A673 (cell line): ENCODE data around the gene FHL1. TPM values are rescaled to one million over a fixed set of nuclear protein-coding genes. Genes with fewer than 3 reads are reported as not detected.

Experiments used
- BruUV-seq: library from RNA; stranded (reverse); fragments of 400-500 nt; replicated peaks from 2 replicates; lab custom pipeline; 2021; lab: Mats Ljungman, UMichigan
- CTCF ChIA-PET: fragments of 300-600 bp; sonication (Branson Sonifier 250); formaldehyde crosslinking; loops from one replicate; lab custom pipeline; 2022; ENCODE audit warnings: antibody characterized with exemption; lab: Charles Lee
- POLR2A ChIA-PET: fragments of 300-600 bp; sonication (Branson Sonifier 250); formaldehyde crosslinking; loops from one replicate; lab custom pipeline; 2022; ENCODE audit warnings: antibody characterized with exemption; ENCODE audit not compliant: low non-redundant PET; lab: Charles Lee
- DNase-seq: peaks from one replicate; pipeline ENCODE4 v3.0.0-alpha.2; 2015; ENCODE audit warnings: low spot score
- H3K27ac ChIP-seq: fragments of 200-600 bp; sonication (generic); 2 replicates; pipeline ENCODE4 v1.5.1; 2016; ENCODE audit warnings: mixed run types, low read depth, mild to moderate bottlenecking, mixed read lengths, antibody characterized with exemption, low read length; ENCODE audit not compliant: poor library complexity, severe bottlenecking
- H3K27me3 ChIP-seq: fragments of 200-600 bp; sonication (generic); replicated peaks from 2 replicates; pipeline ENCODE4 v1.6.1; 2017; ENCODE audit warnings: mixed run types, low read depth, mild to moderate bottlenecking, mixed read lengths, antibody characterized with exemption, low read length; ENCODE audit not compliant: insufficient read depth, poor library complexity
- H3K36me3 ChIP-seq: fragments of 200-600 bp; sonication (generic); 2 replicates; pipeline ENCODE4 v1.6.1; 2016; ENCODE audit warnings: mixed run types, mild to moderate bottlenecking, mixed read lengths, antibody characterized with exemption, low read length; ENCODE audit not compliant: insufficient read depth, poor library complexity, severe bottlenecking
- H3K4me1 ChIP-seq: fragments of 200-600 bp; sonication (generic); 2 replicates; pipeline ENCODE4 v1.6.1; 2017; ENCODE audit warnings: mixed run types, mild to moderate bottlenecking, mixed read lengths, antibody characterized with exemption, low read length; ENCODE audit not compliant: insufficient read depth, poor library complexity, severe bottlenecking
- H3K4me3 ChIP-seq: fragments of 200-600 bp; sonication (generic); 2 replicates; pipeline ENCODE4 v1.5.1; 2016; ENCODE audit warnings: low read depth, mixed run types, mild to moderate bottlenecking, mixed read lengths, low read length; ENCODE audit not compliant: poor library complexity, severe bottlenecking
- H3K9me3 ChIP-seq: fragments of 200-600 bp; sonication (generic); 2 replicates; pipeline ENCODE4 v1.6.1; 2016; ENCODE audit warnings: mixed run types, low read depth, mild to moderate bottlenecking, mixed read lengths, antibody characterized with exemption, low read length; ENCODE audit not compliant: poor library complexity, severe bottlenecking
- EZH2 ChIP-seq: fragments of 200-600 bp; sonication (generic); IDR thresholded peaks from 2 replicates; pipeline ENCODE4 v1.6.1; 2017; ENCODE audit warnings: borderline replicate concordance, low read depth, mild to moderate bottlenecking, mixed read lengths, antibody characterized with exemption, low read length; ENCODE audit not compliant: poor library complexity, severe bottlenecking
- intact Hi-C: fragments of 100-400 bp; cut with micrococcal nuclease; formaldehyde crosslinking; loops from one replicate; pipeline ENCODE4 v1.10.0; 2022; ENCODE audit not compliant: unreplicated experiment
- total RNA-seq: library from RNA; stranded (reverse); gene quantifications from 2 replicates; pipeline ENCODE4 v1.2.3, GENCODE V29; 2021
- TF ChIP-seq, protein P1 (sequence below): fragments of 300-800, 200-600 bp; sonication (generic); conservative IDR thresholded peaks from 2 replicates; pipeline ENCODE4 v1.5.1; 2017; ENCODE audit warnings: low read depth, mild to moderate bottlenecking, antibody characterized with exemption, low read length, moderate library complexity, mixed read lengths

Gene FHL1
- total RNA-seq, 1 experiment from 2014 or later, result 14.9 TPM

DNA sequence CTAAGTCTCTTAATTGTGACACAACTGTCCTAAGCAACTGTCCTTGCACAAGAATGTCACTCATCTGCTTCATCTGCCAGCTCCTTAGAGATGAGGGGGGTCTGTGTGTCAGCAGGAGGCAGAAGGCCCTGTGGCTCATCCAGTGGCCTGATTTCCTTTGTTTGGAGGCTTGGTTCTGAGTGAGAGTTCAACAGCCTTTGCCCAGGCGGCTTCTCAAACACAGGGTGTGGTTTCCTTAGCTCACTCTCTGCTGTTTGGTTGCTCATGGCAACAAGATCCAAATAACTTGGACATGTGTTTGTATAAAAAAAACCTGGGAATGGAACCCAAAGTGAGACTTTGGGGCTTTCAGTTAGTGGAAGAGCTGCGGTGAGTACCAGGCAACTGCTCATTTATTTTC, 57.2 kb downstream of the FHL1 start:
- Histone ChIP-seq H3K27ac (no peak overlapping the region), H3K36me3 (no peaks in the 10 kb centered on the region), H3K4me3 (no peak overlapping the region), H3K27me3 (peaks cover 3% of the 10 kb centered on the region), H3K4me1 (peaks cover 9% of the 10 kb centered on the region), H3K9me3 (no peaks in the 10 kb centered on the region)
- TF ChIP-seq EZH2, result no peak
- TF ChIP-seq, protein P1, sequence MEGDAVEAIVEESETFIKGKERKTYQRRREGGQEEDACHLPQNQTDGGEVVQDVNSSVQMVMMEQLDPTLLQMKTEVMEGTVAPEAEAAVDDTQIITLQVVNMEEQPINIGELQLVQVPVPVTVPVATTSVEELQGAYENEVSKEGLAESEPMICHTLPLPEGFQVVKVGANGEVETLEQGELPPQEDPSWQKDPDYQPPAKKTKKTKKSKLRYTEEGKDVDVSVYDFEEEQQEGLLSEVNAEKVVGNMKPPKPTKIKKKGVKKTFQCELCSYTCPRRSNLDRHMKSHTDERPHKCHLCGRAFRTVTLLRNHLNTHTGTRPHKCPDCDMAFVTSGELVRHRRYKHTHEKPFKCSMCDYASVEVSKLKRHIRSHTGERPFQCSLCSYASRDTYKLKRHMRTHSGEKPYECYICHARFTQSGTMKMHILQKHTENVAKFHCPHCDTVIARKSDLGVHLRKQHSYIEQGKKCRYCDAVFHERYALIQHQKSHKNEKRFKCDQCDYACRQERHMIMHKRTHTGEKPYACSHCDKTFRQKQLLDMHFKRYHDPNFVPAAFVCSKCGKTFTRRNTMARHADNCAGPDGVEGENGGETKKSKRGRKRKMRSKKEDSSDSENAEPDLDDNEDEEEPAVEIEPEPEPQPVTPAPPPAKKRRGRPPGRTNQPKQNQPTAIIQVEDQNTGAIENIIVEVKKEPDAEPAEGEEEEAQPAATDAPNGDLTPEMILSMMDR, result no peak
- ChIA-PET CTCF (interaction anchor here (0.6 kb wide), 1 partner anchor 514 kb away, joined by 9 read pairs; no protein-coding TSS in a partner anchor), POLR2A (no interaction called here)
- no peak for DNase-seq
- BruUV-seq, result no TSS peak
- intact Hi-C loops, result loop anchor here (5.0 kb wide), 1 partner anchor 172 kb away; no protein-coding TSS in a partner anchor

DNA sequence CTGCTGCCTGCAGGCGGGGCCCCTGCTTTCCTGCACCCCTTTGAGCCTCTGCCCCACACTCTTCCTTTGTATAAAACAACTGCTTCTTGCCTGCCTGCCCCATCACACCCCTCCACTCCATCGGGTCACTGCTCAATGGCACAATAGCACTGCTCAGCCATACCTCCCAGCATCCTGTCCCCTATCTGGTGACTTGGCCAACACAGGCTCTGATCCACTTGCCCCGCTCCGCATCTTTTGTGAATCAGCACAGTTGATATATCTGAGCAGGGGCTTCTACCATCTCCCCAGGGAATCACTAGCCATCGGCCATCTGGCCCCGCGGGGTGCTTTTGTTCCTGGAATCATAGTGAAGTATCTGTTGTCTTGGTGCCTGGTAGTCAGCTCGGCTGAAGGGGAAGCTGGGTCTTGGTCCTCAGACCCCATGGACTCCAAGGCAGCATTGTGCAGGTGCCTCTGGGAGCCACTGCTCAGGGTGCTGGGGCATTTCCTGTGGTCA, 58.6 kb downstream of the FHL1 start:
- ChIA-PET POLR2A (no interaction called here), CTCF (no interaction called here)
- H3K4me3 ChIP-seq, result no peak overlapping the region
- H3K27me3 ChIP-seq, result no peaks in the 10 kb centered on the region
- H3K4me1 ChIP-seq, result peaks cover 9% of the 10 kb centered on the region
- no peaks in the 10 kb centered on the region for H3K9me3 ChIP-seq
- no TSS peak for BruUV-seq
- TF ChIP-seq, protein P1, result no peak
- TF ChIP-seq EZH2, result no peak
- no peak for DNase-seq
- H3K27ac ChIP-seq, result no peak overlapping the region
- H3K36me3 ChIP-seq, result no peaks in the 10 kb centered on the region
- intact Hi-C loops, result no loop called here

DNA sequence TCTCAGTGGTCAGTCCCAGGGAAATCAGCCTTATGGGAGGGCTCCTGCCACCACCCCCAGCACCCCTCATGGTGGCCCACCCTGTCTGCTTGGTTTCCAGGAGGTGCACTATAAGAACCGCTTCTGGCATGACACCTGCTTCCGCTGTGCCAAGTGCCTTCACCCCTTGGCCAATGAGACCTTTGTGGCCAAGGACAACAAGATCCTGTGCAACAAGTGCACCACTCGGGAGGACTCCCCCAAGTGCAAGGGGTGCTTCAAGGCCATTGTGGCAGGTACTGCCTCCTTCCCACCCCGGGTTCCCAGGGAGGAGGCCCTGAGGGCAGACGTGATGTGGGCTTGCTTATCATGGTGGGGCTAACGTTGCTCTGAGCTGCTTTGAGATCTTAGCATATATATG, 59.6 kb downstream of the FHL1 start:
- Histone ChIP-seq H3K4me3 (no peak overlapping the region), H3K27me3 (no peaks in the 10 kb centered on the region), H3K27ac (no peak overlapping the region), H3K9me3 (no peaks in the 10 kb centered on the region), H3K4me1 (peaks cover 9% of the 10 kb centered on the region), H3K36me3 (no peaks in the 10 kb centered on the region)
- intact Hi-C loops, result no loop called here
- no peak for DNase-seq
- TF ChIP-seq, protein P1, result no peak
- no peak for TF ChIP-seq EZH2
- CTCF ChIA-PET, result no interaction called here
- BruUV-seq, result no TSS peak
- POLR2A ChIA-PET, result no interaction called here
